GM23338 (cell line): ENCODE data around the gene LHX1.

Experiments used
- CREB1 ChIP-seq: fragments of 250-450 bp; sonication (Bioruptor Pico); IDR thresholded peaks from 2 replicates; pipeline ENCODE4 v1.5.0; 2020; ENCODE audit warnings: low read depth, mild to moderate bottlenecking, moderate library complexity
- EZH2 ChIP-seq: fragments of 200-600 bp; sonication (generic); IDR thresholded peaks from one replicate; pipeline ENCODE4 v1.8.0; 2017; ENCODE audit warnings: antibody characterized with exemption, mild to moderate bottlenecking, low read depth; ENCODE audit not compliant: unreplicated experiment
- EZH2phosphoT487 ChIP-seq: fragments of 200-600 bp; sonication (generic); IDR thresholded peaks from one replicate; pipeline ENCODE4 v1.8.1; 2018; ENCODE audit warnings: antibody characterized with exemption; ENCODE audit not compliant: unreplicated experiment
- JUNB ChIP-seq: IDR thresholded peaks from one replicate; pipeline ENCODE4 v1.6.1; 2016; ENCODE audit warnings: antibody characterized with exemption; ENCODE audit not compliant: unreplicated experiment
- NANOG ChIP-seq: IDR thresholded peaks from 2 replicates; pipeline ENCODE4 v1.6.1; 2016; ENCODE audit warnings: antibody characterized with exemption, borderline replicate concordance
- POLR2AphosphoS5 ChIP-seq: IDR thresholded peaks from 2 replicates; pipeline ENCODE4 v1.6.1; 2016; ENCODE audit warnings: antibody characterized with exemption, low read depth
- TF ChIP-seq, protein P1 (sequence below), 2 experiments: fragments of 200-600 bp in 1 of 2; sonication (generic) in 1 of 2; conservative IDR thresholded peaks; 2 replicates each; pipeline versions ENCODE4 v1.5.1 to v1.6.1; 2016 to 2017; ENCODE audit warnings: antibody characterized with exemption in 2 of 2, low read depth in 2 of 2, mild to moderate bottlenecking in 2 of 2, moderate library complexity in 1 of 2
- TF ChIP-seq, protein P2 (sequence below): IDR thresholded peaks from one replicate; pipeline ENCODE4 v1.6.1; 2018; ENCODE audit warnings: antibody characterized with exemption; ENCODE audit not compliant: unreplicated experiment
- TF ChIP-seq, protein P3 (sequence below): IDR thresholded peaks from 2 replicates; pipeline ENCODE4 v1.6.1; 2016; ENCODE audit warnings: antibody characterized with exemption

DNA sequence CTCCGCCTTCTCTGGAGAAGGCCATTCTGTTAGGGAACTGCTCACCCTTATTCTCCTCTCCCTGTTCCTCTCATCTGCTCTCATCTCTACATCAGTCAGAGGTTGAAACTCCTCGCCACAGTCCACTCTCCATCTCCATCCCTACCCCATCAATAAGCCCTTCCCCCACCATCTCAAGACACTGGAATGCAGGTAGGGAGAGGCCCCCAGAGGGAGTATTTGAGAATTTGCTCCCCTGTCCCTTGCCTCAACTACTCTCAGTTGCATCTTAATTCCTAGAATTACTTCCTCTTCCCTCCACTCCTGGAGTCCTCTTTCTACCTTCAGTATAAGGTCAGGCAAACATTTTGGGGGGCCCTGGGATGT lies 9.4 kb downstream of the LHX1 start:
- TF ChIP-seq, protein P1, sequence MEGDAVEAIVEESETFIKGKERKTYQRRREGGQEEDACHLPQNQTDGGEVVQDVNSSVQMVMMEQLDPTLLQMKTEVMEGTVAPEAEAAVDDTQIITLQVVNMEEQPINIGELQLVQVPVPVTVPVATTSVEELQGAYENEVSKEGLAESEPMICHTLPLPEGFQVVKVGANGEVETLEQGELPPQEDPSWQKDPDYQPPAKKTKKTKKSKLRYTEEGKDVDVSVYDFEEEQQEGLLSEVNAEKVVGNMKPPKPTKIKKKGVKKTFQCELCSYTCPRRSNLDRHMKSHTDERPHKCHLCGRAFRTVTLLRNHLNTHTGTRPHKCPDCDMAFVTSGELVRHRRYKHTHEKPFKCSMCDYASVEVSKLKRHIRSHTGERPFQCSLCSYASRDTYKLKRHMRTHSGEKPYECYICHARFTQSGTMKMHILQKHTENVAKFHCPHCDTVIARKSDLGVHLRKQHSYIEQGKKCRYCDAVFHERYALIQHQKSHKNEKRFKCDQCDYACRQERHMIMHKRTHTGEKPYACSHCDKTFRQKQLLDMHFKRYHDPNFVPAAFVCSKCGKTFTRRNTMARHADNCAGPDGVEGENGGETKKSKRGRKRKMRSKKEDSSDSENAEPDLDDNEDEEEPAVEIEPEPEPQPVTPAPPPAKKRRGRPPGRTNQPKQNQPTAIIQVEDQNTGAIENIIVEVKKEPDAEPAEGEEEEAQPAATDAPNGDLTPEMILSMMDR (conservative IDR thresholded peaks at IDR 0.05; ENCODE audit: low read depth in 2 of 2) = no peak
- no peak for TF ChIP-seq EZH2
- TF ChIP-seq POLR2AphosphoS5 = no peak
- TF ChIP-seq EZH2phosphoT487 = no peak
- no peak for TF ChIP-seq CREB1 (CRISPR knock-in tag)
- TF ChIP-seq, protein P2, sequence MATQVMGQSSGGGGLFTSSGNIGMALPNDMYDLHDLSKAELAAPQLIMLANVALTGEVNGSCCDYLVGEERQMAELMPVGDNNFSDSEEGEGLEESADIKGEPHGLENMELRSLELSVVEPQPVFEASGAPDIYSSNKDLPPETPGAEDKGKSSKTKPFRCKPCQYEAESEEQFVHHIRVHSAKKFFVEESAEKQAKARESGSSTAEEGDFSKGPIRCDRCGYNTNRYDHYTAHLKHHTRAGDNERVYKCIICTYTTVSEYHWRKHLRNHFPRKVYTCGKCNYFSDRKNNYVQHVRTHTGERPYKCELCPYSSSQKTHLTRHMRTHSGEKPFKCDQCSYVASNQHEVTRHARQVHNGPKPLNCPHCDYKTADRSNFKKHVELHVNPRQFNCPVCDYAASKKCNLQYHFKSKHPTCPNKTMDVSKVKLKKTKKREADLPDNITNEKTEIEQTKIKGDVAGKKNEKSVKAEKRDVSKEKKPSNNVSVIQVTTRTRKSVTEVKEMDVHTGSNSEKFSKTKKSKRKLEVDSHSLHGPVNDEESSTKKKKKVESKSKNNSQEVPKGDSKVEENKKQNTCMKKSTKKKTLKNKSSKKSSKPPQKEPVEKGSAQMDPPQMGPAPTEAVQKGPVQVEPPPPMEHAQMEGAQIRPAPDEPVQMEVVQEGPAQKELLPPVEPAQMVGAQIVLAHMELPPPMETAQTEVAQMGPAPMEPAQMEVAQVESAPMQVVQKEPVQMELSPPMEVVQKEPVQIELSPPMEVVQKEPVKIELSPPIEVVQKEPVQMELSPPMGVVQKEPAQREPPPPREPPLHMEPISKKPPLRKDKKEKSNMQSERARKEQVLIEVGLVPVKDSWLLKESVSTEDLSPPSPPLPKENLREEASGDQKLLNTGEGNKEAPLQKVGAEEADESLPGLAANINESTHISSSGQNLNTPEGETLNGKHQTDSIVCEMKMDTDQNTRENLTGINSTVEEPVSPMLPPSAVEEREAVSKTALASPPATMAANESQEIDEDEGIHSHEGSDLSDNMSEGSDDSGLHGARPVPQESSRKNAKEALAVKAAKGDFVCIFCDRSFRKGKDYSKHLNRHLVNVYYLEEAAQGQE = no peak
- no peak for TF ChIP-seq JUNB
- TF ChIP-seq, protein P3, sequence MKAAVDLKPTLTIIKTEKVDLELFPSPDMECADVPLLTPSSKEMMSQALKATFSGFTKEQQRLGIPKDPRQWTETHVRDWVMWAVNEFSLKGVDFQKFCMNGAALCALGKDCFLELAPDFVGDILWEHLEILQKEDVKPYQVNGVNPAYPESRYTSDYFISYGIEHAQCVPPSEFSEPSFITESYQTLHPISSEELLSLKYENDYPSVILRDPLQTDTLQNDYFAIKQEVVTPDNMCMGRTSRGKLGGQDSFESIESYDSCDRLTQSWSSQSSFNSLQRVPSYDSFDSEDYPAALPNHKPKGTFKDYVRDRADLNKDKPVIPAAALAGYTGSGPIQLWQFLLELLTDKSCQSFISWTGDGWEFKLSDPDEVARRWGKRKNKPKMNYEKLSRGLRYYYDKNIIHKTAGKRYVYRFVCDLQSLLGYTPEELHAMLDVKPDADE = no peak
- no peak for TF ChIP-seq NANOG
